ENCODE measurements around the gene ZNF429.
"Not testable (repeated sequence)": the region's sequence is repeated elsewhere in the genome, so short reads cannot be mapped to it uniquely, and the experiment has no call there.

The ZNF429 gene

DNA sequence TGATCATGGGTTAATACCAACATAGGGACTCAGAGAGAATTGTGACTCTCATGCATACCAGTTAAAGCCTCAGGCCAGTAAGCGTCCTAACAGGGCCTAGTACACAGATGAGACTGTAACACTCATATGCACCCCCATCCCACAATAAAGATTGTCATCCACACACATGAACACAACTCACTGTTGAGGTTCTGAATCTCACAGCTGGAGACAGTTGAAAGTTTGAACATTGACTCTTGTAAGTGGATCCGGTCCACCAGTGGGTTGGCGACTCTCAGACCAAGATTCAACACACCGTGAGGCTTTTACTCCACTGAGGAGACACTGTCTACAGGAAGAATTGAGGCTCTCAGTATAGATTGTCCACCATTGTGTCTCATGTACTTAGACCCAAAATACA lies 88.1 kb downstream of the ZNF429 start:
- no peak for DNase-seq

DNA sequence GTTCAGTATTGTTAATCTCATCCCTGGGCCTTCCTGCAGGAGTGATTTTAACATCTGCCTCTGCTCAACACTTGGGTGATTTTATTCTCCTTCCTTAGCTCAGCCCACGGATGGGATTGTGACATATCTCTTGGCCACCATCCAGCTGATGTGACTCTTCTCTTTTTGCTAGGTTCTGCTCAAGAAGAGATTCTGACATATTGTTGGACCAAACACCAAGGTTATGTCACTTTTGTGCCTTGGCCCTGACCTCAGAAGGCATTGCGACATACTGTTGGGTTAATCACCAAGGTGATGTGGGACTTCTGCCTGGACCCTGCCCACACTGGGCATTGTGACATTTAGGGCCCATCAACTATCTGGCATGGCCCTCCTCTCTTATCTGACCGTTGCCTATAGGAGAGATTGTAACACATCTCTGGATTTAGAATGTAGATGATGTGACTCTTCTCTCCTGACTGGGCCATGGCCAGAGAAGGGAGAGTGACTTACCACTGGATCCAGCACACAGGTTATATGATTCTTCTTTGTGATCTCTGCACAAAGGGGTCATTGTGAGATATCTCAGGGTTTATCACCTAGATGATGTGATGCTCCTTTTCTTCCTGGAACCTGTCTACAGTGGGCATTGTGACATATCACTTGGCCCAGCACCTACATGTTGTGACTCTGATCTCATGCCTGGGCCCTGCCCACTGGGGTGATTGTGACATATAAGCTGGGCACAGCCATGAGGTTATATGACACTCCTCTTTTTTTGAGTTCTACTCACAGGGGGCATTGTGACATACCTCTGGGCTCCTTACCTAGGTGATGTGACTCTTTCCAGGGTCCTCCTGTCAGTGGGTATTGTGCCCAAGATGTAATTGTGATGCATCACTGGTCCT lies 88.8 kb downstream of the ZNF429 start:
- DNase-seq = no peak

DNA sequence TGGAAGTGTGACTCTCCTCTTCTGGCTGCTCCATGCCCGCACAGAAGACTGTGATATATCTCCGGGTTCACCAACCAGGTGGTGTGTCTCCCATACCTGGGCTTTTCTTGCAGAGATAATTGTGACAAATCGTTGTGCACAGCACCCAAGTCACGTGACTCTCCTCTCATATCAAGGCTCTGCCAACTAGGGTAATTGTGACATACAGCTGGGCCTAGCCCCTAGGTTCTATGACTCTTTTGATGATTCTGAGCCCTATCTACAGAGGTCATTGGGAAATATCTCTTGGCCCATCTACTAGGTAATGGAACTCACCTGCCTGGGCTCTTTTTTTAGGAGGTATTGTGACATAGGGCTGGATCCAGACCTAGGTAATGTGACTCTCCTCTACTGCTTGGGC lies 89.8 kb downstream of the ZNF429 start:
- no peak for DNase-seq

DNA sequence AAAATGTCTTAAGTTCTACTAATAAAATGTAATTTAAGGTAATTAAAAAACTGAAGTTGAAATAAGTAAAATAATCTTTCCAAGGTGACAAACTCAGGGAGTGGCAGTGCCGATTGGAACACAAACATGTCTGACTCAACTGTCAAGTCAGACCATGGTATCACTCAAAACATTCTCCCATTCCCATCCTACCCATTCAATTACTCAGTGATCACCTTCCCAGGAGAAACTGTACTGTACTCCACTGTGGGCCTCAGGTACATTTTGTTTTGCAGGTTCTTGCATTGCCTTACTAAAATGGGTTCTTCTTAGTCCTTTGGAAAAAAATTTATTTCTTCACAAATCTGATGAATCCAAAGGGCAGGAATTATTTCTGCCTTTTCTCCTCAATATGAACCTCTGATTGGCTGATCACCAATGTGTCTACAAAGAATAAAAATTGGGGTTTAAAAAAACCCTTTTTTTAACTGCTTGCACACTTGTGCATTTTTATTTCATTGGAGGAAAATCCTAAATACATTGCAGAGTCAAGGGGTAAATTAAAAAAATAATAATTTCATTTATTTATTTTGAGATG lies 96.8 kb downstream of the ZNF429 start:
- DNase-seq = no peak

DNA sequence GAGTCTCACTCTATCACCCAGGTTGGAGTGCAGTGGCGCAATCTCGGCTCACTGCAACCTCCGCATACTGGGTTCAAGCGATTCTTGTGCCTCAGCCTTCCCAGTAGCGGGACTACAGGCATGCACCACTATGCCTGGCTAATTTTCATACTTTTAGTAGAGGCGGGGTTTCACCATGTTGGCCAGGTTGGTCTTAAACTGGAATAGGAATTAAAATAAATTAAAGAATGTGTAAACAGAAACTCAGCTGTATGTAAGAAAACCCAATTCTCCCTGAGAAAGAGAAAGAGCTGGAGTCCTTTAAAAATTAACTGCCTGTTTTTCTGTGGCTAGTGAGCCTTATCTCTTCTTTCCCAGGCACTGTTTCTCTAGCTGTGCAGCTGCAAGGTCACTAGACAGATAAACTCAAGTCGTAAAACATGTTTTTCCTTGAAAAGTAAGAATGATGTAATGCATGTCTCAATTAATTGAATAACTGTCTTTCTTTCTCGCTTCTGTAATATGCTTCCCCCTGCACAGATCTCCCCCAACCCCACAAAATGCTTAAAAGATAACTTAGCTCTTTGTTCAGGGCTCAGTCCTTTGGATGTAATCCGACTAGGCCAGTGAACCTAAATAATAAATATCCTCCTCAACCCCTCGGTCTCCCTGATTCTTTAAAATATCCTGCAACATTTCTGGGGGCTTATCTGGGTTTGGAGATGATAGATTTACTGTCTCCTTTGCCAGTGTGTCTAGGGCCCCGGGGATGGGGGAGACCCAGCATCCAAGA lies 97.4 kb downstream of the ZNF429 start:
- DNase-seq = not testable (repeated sequence)

DNA sequence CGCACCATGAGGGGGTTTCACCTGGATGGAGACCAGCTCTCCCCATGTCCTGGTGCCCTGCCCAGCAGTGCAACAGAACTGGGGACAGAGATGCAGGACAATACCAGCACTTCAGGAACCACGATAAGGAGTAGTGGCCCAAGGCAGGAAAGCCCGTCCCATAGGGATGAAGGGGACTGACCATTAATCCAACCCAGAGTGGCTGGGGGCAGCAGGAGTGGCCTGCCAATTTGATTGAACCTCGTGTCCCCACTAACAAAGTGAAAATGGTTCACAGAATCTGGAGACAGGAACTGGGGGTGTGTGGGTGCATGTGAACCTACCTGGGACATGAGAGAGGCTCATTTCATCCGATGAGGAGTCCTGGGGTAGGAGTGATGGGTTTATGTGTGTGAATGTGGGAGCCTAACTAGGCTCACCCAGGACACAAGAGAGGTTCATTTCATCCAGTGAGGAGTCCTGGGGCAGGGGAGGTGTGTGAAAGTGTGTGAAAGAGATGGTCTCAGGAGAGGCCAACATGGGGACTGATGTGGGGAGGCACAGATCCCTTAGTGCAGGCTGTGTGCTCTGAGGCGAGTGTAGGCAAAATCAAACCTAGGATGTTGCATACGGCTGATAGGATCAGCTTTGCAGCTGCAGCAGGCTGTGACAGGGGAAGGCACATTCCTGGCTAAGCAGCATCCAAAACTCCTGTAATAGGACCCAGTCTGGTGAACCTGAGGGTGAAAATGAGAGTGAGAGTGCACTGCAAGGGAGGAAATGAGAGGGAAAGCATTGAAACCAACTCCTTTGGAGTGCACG lies 98.2 kb downstream of the ZNF429 start:
- DNase-seq = no peak

DNA sequence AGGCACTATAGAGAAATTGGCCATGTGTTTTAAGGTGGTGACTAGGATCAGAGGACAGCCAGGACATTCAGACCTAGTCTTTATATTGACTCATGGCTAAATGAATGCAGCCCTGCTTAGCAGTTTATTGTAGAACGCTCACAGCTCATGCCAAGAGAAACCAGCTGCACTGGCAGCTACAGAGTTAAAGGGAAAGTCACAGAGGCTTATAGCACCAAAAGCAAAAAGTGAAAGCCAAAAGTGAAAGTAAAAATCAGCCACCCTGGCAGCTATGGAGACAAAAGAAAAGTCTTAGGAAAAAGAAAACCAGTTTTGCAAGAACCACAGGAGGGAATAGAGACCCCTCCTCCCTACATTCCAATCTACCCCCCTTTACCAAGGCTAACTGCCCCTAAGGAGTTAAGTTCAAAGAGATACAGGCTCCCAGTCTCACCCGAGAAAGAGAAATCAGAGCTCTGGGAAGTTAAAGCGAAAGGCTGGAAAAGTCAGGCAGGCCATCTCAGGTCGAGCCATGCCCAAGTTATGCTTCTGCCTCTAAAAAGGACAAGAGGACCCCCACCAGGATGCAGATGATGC lies 99.0 kb downstream of the ZNF429 start:
- no peak for DNase-seq
